Activated CD4-positive, alpha-beta T cell treated with anti-CD3 and anti-CD28 coated beads for 36 hours (primary cell): Measurements from ENCODE around the gene PPP1R14D. TPM values are rescaled to one million over a fixed set of nuclear protein-coding genes. Genes with fewer than 3 reads are reported as not detected.

Source experiments
- ATAC-seq: fragments of 200-7000 bp; cut with Tn5 transposase; one replicate; pipeline ENCODE4 v1.10.0; 2021; ENCODE audit warnings: mild to moderate bottlenecking, moderate library complexity
- CTCF ChIA-PET: fragments of 350-600 bp; sonication (Branson Sonifier 250); formaldehyde crosslinking; loops from one replicate; lab custom pipeline; 2021; ENCODE audit warnings: antibody characterized with exemption; lab: Charles Lee
- POLR2A ChIA-PET: fragments of 350-600 bp; sonication (Branson Sonifier 250); formaldehyde crosslinking; loops from one replicate; lab custom pipeline; 2021; ENCODE audit warnings: antibody characterized with exemption, inconsistent platforms; lab: Charles Lee
- DNase-seq: peaks from one replicate; pipeline ENCODE4 v3.0.0-alpha.2; 2020
- H3K27ac Mint-ChIP-seq: one replicate; pipeline ENCODE4 v1.8.0; 2021; ENCODE audit warnings: mixed read lengths
- H3K27me3 Mint-ChIP-seq: one replicate; pipeline ENCODE4 v1.8.0; 2021; ENCODE audit warnings: mixed read lengths
- H3K36me3 Mint-ChIP-seq: one replicate; pipeline ENCODE4 v1.8.0; 2021; ENCODE audit warnings: low read depth, mixed read lengths
- H3K4me1 Mint-ChIP-seq: one replicate; pipeline ENCODE4 v1.8.0; 2021; ENCODE audit warnings: mixed read lengths
- H3K4me3 Mint-ChIP-seq: one replicate; pipeline ENCODE4 v1.8.0; 2021; ENCODE audit warnings: mild to moderate bottlenecking, moderate library complexity, mixed read lengths
- H3K9me3 Mint-ChIP-seq: one replicate; pipeline ENCODE4 v1.8.0; 2021; ENCODE audit warnings: low read depth, mixed read lengths
- intact Hi-C, 2 experiments: fragments of 100-400 bp; cut with DNase I in 1 of 2; cut with micrococcal nuclease in 1 of 2; formaldehyde crosslinking; loops; one replicate each; pipeline versions ENCODE4 v1.14.2 to v1.15.1; 2022 to 2024; cut with DNase I, micrococcal nuclease
- total RNA-seq, 2 experiments: library from RNA; stranded (reverse); gene quantifications; one replicate each; pipeline ENCODE4 v1.2.3, GENCODE V29; 2021

The PPP1R14D gene
- total RNA-seq, 2 experiments from 2014 or later = not detected

- Mint-ChIP-seq H3K4me3 (no peak overlapping the region), H3K36me3 (peaks cover 5% of the 10 kb centered on the region), H3K27ac (no peak overlapping the region), H3K27me3 (no peaks in the 10 kb centered on the region), H3K4me1 (peaks cover 24% of the 10 kb centered on the region), H3K9me3 (no peaks in the 10 kb centered on the region)
- CTCF ChIA-PET = interaction anchor here (0.6 to 5.2 kb wide), 10 partner anchors 10 to 196 kb away, joined by 3 to 45 read pairs (median 4); partner anchors contain the start of genes C15orf62 and VPS18
- no peak for ATAC-seq
- POLR2A ChIA-PET = interaction anchor here (0.6 kb wide), 1 partner anchor 196 kb away, joined by 3 read pairs; no protein-coding TSS in a partner anchor
- no peak for DNase-seq
- intact Hi-C loops = loop anchor here in 1 of 2 experiments (10.0 kb wide), 1 partner anchor 190 kb away; the partner anchor contains the start of gene KNL1
Observed at GRCh38 chr15:40785164-40785563, 43.3 kb downstream of the PPP1R14D start.

DNA sequence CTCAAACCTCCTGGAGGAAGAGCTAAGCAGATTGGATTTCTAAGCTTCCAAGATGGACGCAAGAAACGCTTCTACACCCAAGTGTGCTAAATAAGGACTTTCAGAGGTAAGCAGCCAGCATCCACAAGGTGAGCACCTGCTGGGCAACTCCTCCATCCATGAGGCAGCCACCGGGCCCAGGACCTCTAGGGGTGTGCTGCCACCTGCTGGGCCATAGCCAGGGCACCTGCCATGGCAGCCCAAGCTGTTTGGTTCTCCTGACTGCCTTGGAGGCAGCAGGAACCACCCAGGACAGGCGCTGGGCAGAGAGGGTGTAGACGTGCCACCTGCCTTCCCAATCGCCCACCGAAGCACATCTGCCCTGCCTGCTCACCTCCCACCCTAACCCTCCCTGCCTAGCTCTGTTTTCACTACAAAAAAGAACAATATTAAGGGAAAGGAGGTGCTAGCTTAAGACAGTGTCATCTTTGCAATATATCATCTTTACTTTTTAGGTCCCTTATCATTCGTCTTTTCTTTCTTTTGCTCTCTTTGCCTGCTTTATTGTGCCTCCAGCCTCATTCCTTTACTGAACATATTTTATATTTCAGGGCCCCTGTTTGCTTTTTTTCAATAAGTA is 45.8 kb downstream of the PPP1R14D start:
- peak; percentile 89 for ATAC-seq
- peak; percentile 90 for DNase-seq
- peaks cover 15% of the 10 kb centered on the region for H3K4me1 Mint-ChIP-seq
- ChIA-PET CTCF (interaction anchor here (0.5 to 5.2 kb wide), 42 partner anchors 10 to 992 kb away, joined by 3 to 45 read pairs (median 4); partner anchors contain the start of genes C15orf62, GCHFR, MAPKBP1 and RPUSD2), POLR2A (interaction anchor here (0.5 to 1.1 kb wide), 4 partner anchors 13 to 145 kb away, joined by 3 to 5 read pairs (median 4); partner anchors contain the start of gene C15orf62)
- H3K4me3 Mint-ChIP-seq = no peak overlapping the region
- intact Hi-C loops = loop anchor here (1.0 to 10.0 kb wide), 7 partner anchors 14 to 264 kb away; partner anchors contain the start of genes C15orf62 (in 1 of the 2) and KNL1 (in 1 of the 2)
- H3K27me3 Mint-ChIP-seq = no peaks in the 10 kb centered on the region
- peaks cover 13% of the 10 kb centered on the region for H3K36me3 Mint-ChIP-seq
- no peaks in the 10 kb centered on the region for H3K9me3 Mint-ChIP-seq
- H3K27ac Mint-ChIP-seq = no peak overlapping the region

- Mint-ChIP-seq H3K27ac (no peak overlapping the region), H3K27me3 (no peaks in the 10 kb centered on the region), H3K4me1 (peaks cover 9% of the 10 kb centered on the region), H3K36me3 (peaks cover 30% of the 10 kb centered on the region), H3K9me3 (no peaks in the 10 kb centered on the region), H3K4me3 (no peak overlapping the region)
- ChIA-PET POLR2A (no interaction called here), CTCF (interaction anchor here (0.6 to 1.2 kb wide), 4 partner anchors 16 to 45 kb away, joined by 3 to 4 read pairs (median 3); no protein-coding TSS in a partner anchor)
- intact Hi-C loops = no loop called here
- ATAC-seq (peak; percentile 95), DNase-seq (peak; percentile 72)
Observed at GRCh38 chr15:40776537-40777141, 51.9 kb downstream of the PPP1R14D start.

DNA sequence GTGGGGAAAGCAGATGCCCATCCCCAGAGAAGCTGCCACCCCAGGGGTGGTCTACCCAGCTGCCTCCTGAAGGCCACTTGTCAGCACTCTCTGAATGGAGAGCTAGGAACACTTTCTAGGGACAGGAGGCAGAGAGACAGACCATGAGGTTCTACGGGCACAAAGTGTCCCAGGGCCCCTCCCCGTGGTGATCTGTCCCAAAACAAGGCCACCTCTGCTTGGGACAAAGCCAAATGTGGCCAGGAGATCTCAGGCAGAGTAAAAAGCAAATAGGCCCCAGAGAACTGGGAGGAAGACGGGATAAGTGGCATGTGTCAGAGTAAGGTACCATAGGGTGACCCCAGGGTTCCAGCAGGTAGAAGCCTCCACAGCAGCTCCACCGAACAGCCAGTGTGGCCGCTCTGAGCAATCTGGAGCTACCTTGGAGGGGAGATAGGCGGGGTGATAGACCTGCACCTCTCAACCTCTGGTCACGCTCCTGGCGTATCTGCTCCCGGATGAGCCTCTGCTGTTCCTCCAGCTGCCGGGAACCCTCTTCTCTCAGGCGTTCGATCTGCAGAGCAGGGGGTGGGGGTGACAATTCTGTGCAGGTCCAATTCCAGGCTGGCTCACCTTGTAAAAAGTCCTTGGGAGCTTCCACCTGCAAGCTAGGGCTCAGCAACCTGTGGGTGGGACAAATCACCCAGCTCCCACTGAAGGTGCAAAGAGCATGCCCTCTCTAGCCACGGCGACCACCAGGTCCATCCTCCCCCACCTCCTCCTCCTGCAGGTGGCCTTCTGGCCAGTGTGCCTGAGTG is 52.6 kb downstream of the PPP1R14D start:
- ATAC-seq (no peak), DNase-seq (no peak)
- intact Hi-C loops = no loop called here
- H3K9me3 Mint-ChIP-seq = no peaks in the 10 kb centered on the region
- H3K27ac Mint-ChIP-seq = no peak overlapping the region
- H3K4me1 Mint-ChIP-seq = peaks cover 9% of the 10 kb centered on the region
- ChIA-PET CTCF (interaction anchor here (0.5 to 1.2 kb wide), 5 partner anchors 16 to 67 kb away, joined by 3 to 4 read pairs (median 3); no protein-coding TSS in a partner anchor), POLR2A (no interaction called here)
- no peak overlapping the region for H3K4me3 Mint-ChIP-seq
- no peaks in the 10 kb centered on the region for H3K27me3 Mint-ChIP-seq
- H3K36me3 Mint-ChIP-seq = peaks cover 30% of the 10 kb centered on the region

- CTCF ChIA-PET = no interaction called here
Observed at GRCh38 chr15:40775007-40775406, 53.5 kb downstream of the PPP1R14D start.

GRCh38 chr15:40773902-40774301 is 54.6 kb downstream of the PPP1R14D start:
- no peak overlapping the region for H3K27ac Mint-ChIP-seq

More at GRCh38 chr15:40775007-40775406, 53.5 kb downstream of the PPP1R14D start:
- POLR2A ChIA-PET = no interaction called here
- H3K4me3 Mint-ChIP-seq = no peak overlapping the region
- no peaks in the 10 kb centered on the region for H3K9me3 Mint-ChIP-seq
- intact Hi-C loops = no loop called here
- H3K36me3 Mint-ChIP-seq = peaks cover 30% of the 10 kb centered on the region
- H3K4me1 Mint-ChIP-seq = peaks cover 12% of the 10 kb centered on the region
- no peaks in the 10 kb centered on the region for H3K27me3 Mint-ChIP-seq
- DNase-seq (no peak), ATAC-seq (no peak)
- H3K27ac Mint-ChIP-seq = no peak overlapping the region

DNA sequence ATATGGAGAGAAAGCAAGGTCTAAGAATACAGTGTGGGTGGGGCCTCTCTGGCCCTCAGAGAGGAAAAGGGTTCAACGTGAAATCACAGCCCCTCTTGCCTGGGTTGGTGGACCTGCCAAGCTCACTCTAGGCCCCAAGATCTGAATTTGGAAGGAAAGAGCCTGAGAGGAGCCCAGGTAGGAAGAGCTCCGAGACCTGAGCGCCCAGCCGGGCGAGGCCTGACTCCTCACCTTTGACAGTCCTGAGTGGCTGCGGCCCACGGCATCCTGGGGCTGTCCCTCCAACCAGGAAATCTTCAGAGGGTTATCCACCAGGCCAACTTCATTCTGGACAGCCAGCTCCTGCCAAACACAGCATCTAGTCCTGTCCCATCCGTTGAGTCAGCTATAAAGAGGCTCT is 55.0 kb downstream of the PPP1R14D start:
- DNase-seq (no peak), ATAC-seq (no peak)
- no peak overlapping the region for H3K4me3 Mint-ChIP-seq
- H3K9me3 Mint-ChIP-seq = no peaks in the 10 kb centered on the region
- CTCF ChIA-PET = interaction anchor here (6.4 kb wide), 1 partner anchor 11 kb away, joined by 45 read pairs; no protein-coding TSS in a partner anchor
- intact Hi-C loops = no loop called here
- peaks cover 27% of the 10 kb centered on the region for H3K4me1 Mint-ChIP-seq
- peaks cover 26% of the 10 kb centered on the region for H3K36me3 Mint-ChIP-seq
- no peaks in the 10 kb centered on the region for H3K27me3 Mint-ChIP-seq
- POLR2A ChIA-PET = interaction anchor here (0.6 kb wide), 1 partner anchor 13 kb away, joined by 3 read pairs; no protein-coding TSS in a partner anchor
- no peak overlapping the region for H3K27ac Mint-ChIP-seq

More at GRCh38 chr15:40773902-40774301, 54.6 kb downstream of the PPP1R14D start:
- ChIA-PET CTCF (interaction anchor here (6.4 kb wide), 1 partner anchor 10 kb away, joined by 45 read pairs; no protein-coding TSS in a partner anchor), POLR2A (no interaction called here)
- Mint-ChIP-seq H3K27me3 (no peaks in the 10 kb centered on the region), H3K9me3 (no peaks in the 10 kb centered on the region), H3K4me3 (no peak overlapping the region), H3K36me3 (peaks cover 24% of the 10 kb centered on the region), H3K4me1 (peaks cover 23% of the 10 kb centered on the region)
- DNase-seq = no peak
- no peak for ATAC-seq
- intact Hi-C loops = no loop called here

DNA sequence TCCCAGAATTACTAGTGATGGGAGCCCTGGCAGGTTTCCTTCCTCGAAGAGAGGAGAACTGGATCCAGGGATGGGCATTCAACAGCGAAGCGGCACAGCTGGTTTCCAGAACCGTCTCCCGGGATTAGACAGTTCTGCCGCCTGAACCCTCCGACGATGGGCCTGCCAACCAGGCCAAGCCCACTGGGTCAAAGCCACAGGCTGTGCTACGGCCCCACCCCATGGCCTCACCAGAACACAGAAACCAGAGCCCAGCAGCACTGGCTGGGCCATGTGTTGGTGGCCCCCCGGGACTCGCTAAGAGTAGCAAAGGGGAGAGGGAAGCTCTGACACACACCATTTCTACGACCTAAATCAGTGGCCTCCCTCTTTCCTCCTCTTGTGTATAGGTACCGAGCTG is 56.5 kb downstream of the PPP1R14D start:
- POLR2A ChIA-PET = no interaction called here
- no peaks in the 10 kb centered on the region for H3K9me3 Mint-ChIP-seq
- H3K36me3 Mint-ChIP-seq = peaks cover 24% of the 10 kb centered on the region

DNA sequence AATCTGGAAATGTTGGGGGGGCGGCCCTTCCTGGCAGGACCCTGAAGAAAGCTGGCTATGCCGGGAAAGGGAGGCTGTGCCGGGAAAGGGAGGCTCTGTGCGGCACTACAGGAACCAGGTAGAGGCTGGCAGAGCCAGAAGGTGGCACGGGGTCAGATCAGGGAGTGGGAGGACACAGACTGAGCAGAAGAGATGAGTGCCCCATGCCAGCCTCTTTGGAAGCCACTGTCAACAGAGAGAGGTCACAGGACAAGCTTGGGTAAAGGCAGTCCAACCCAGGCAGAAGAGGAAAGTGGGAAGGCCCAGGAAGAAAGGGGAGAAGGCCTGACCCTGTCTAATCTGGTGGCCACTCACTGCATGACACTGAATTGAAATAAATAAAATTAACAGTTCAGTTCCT is 57.3 kb downstream of the PPP1R14D start:
- intact Hi-C loops = no loop called here
- Mint-ChIP-seq H3K4me1 (peaks cover 22% of the 10 kb centered on the region), H3K27me3 (no peaks in the 10 kb centered on the region), H3K27ac (no peak overlapping the region), H3K4me3 (no peak overlapping the region), H3K36me3 (peaks cover 17% of the 10 kb centered on the region), H3K9me3 (no peaks in the 10 kb centered on the region)
- ChIA-PET POLR2A (interaction anchor here (0.5 kb wide), 1 partner anchor 33 kb away, joined by 3 read pairs; no protein-coding TSS in a partner anchor), CTCF (interaction anchor here (0.6 to 6.4 kb wide), 6 partner anchors 10 to 32 kb away, joined by 3 to 45 read pairs (median 3); no protein-coding TSS in a partner anchor)
- no peak for DNase-seq
- no peak for ATAC-seq

More for the DNA sequence above, 56.5 kb downstream of the PPP1R14D start:
- Mint-ChIP-seq H3K27me3 (no peaks in the 10 kb centered on the region), H3K27ac (no peak overlapping the region), H3K4me1 (peaks cover 29% of the 10 kb centered on the region), H3K4me3 (no peak overlapping the region)
- ATAC-seq (no peak), DNase-seq (no peak)
- CTCF ChIA-PET = interaction anchor here (0.7 to 6.4 kb wide), 5 partner anchors 11 to 32 kb away, joined by 3 to 45 read pairs (median 3); no protein-coding TSS in a partner anchor
- intact Hi-C loops = no loop called here

DNA sequence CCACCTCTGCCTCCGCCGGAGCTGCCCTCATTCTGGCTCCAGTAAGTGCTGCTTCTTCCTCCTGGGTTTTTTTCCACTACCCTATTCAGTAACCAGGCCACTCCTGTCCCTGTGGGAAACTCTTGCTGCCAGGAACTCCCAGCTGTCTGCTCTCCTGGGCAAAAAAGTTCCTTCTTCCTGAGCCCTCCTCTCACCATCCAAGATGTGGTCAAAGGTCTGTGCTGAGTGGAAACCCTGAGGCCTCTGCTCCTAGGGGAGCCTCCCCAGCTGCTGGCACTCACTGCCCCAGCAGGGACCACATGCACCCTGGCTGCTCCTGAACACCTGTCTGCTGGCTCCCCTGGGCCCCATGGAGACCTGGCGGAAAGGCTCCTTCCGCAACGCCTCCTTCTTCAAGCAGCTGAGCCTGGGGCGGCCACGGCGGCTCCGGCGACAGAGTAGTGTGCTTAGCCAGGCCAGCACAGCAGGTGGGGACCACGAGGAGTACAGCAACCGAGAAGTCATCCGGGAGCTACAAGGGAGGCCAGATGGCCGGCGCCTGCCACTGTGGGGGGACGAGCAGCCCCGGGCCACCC is 58.3 kb downstream of the PPP1R14D start:
- no peak overlapping the region for H3K4me3 Mint-ChIP-seq
- H3K27me3 Mint-ChIP-seq = no peaks in the 10 kb centered on the region
- DNase-seq (peak; percentile 33), ATAC-seq (no peak)
- ChIA-PET CTCF (interaction anchor here (0.8 to 6.4 kb wide), 6 partner anchors 8 to 74 kb away, joined by 3 to 45 read pairs (median 4); no protein-coding TSS in a partner anchor), POLR2A (interaction anchor here (0.6 to 1.2 kb wide), 4 partner anchors 11 to 320 kb away, joined by 3 read pairs; no protein-coding TSS in a partner anchor)
- no peaks in the 10 kb centered on the region for H3K9me3 Mint-ChIP-seq
- peak overlapping the region; percentile 88 for H3K27ac Mint-ChIP-seq
- peaks cover 13% of the 10 kb centered on the region for H3K36me3 Mint-ChIP-seq
- H3K4me1 Mint-ChIP-seq = peaks cover 30% of the 10 kb centered on the region
- intact Hi-C loops = no loop called here
